ENCODE measurements around the gene RDH13.
"Not testable (repeated sequence)": the region's sequence is repeated elsewhere in the genome, so short reads cannot be mapped to it uniquely, and the experiment has no call there.

Gene RDH13

GRCh38 chr19:55075371-55075998, 12.5 kb upstream of the RDH13 start, which contains the start of gene EPS8L1:
TSS of gene EPS8L1 (plus strand) at chr19:55075869. CDS start at chr19:55076445, 576 bp downstream.
- DNase-seq: no peak

DNA sequence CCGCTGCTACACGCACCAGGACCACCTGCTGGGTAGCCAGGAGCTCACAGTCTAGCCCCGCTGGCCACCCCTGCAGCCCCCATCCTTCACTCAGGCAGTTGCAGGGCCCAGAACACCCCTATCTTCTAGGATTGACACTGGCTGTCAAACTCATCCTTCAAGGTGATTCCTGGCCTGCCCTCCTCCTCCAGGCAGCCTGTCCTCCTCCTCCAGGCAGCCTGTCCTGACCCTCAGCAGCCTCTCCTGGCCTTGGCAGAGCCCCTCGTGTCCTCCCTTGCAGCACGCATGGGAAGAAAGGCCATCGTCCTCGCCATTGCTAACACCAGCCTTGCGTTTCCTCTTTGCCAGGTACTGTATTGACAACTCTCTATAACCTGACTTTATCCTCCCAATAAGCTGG, 9.0 kb upstream of the RDH13 start:
- DNase-seq: no peak

- DNase-seq: no peak
Observed at GRCh38 chr19:55071129-55071502, 8.2 kb upstream of the RDH13 start.

- no peak for DNase-seq
Observed at GRCh38 chr19:55070466-55071128, 7.6 kb upstream of the RDH13 start.

DNA sequence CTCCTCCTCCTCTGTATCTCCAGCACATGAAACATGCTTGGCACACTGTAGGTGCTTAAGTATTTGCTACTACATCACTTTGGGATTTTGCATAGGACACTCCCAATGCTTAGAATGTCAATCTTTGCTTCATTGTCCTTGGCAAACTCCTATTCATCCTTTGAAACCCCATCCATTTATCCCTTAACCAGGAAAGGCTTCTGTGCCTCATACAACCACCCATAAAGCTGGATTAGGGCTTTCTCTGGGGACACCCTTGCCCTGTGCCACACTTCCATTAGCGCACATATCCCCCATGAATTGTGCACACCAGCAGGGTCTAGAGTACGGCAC, 6.9 kb upstream of the RDH13 start:
- no peak for DNase-seq

DNA sequence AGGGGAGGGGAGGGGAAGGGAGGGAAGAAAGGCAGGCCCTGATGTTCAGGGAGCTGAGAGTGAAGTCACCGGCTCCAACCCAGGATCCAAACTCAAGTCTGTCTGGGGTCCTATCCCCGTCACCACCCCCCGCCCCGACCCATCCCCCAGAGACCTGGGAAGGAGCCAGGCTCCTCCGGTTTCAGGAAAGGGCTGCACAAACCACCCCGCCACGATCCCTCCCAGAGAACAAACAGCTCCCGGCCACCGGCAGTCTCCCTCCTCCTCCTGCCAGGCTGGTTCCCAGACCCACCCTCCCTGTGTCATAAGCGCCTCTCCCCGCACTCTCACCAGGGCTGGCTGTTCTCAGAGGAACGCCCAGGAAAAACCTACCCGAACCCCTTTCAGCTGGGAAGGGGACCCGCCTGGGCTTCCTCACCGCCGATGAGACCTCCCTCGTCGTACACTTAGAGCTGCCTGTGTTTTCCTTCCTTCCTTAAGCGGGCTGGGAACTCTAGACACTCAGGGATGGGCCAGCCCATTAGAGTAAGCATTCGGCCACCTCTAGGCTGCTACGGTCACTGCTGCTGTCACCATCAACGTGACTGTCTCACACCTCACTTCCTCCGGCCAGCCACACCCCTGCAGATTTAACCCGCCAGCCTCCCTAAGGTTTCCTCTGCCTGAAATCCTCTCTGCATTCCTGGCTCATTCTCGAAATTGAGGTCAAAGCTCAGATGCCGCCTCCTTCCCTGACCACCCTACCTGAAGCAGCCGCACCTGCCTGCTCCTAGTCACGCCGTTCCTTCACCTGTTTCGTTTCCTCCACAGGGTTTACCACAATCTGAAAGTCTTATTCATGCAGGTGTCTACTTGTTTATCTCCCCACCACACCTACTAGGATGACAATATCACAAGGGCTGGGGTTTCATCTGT, 6.3 kb upstream of the RDH13 start:
- DNase-seq: no peak

DNA sequence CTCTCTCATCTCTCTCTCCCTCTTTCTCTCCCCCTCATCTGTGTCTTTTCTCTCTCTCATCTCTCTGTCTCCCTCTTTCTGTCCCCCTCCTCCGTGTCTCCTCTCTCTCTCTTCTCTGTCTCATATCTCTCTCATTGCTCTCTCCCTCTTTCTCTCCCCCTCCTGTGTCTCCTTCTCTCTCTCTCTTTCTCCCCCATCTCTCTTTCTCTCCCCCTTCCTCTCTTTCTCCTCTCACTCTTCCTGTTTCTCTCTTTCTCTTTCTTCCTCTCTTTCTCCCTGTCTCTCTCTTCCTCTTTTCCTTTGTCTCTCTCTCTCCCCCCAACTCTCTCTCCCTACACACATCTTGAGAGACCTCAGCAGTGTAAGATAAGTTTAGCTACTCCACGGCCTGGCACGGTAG, 4.9 kb upstream of the RDH13 start:
- DNase-seq: no peak

DNA sequence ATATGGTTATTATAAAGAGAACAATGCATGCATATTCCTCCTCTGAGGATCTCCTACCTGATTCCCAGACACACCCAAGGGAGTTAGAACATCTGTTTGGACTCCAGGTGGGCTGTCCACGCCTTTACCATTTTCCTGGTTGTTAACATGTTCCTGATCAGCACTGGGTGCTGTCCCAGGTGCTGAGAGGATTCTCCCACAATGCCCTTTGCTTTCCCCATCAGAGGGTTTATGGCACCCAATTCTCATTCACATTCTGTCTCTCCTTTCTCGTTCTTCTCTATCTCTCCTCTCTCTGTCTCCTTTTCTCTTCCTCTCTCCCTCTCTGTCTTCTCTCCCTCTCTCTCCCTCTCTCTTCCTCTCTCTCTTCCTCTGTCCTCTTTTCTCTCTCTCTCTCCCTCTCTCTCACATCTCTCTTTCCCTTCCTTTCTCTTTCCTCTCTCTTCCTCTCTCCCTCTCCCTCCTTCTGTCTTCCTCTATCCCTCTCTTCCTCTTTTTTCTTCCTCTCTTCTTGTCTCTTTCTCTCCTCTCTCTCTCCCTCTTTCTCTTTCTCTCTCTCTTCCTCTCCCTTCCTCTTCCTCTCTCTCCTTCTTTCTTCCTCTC, 3.3 kb upstream of the RDH13 start:
- no peak for DNase-seq

- not testable (repeated sequence) for DNase-seq
Observed at GRCh38 chr19:55065516-55065915, 2.6 kb upstream of the RDH13 start.

DNA sequence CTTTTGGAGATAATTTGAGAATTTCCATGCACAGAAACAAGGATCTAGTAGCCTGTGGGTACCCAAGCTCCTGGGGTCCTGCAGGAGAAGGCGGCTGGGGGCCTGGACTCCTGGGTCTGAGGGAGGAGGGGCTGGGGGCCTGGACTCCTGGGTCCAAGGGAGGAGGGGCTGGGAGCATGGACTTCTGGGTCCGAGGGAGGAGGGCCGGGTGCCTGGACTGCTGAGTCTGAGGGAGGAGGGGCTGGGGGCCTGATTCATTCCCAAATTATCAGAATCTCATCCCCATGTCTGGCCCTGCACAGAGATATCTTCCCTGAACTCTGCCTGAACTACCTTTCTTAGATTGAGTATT, 520 bp upstream of the RDH13 start:
- DNase-seq: no peak

DNA sequence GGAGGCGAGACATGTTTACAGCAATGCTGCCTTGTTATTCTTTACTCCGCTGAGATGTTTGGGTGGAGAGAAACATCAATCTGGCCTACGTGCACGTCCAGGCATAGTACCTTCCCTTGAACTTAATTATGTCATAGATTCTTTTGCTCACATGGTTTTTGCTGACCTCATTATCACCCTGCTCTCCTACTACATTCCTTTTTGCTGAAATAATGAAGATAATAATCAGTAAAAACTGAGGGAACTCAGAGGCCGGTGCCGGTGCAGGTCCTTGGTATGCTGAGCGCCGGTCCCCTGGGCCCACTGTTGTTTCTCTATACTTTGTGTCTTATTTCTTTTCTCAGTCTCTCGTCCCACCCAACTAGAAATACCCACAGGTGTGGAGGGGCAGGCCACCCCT, 2.7 kb downstream of the RDH13 start:
- DNase-seq: not testable (repeated sequence)

DNA sequence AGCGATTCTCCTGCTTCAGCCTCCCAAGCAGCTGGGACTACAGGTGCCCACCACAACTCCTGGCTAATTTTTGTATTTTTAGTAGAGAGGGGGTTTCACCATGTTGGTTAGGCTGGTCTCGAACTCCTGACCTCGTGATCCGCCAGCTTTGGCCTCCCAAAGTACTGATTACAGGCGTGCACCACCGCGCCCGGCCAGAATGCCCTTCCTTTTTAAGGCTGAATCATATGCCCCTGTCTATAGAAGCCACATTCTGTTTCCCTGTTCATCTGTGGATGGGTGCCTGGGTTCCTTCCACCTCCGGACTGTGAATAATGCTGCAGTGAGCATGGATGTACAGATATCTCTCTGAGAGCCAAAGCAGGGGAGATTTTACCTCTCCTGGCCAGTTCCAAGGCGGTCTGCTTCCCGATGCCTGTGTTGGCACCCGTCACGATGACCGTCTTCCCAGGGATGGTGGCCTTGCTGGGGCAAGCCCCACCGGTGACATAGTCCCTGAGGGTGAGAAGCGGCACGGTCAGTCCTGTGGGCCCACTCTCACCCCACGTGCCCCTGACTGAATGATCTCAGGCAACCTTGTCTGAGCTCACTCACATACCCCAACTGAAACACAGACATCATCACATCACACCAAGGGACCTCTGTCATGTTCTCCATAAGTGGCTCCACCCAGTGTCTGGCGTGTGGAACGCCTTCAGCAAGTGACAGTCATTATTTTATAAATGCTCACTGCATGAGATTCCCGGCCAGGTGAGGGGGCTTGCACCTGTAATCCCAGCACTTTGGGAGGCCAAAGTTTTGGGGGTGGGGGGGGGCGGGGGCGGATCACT, 4.0 kb downstream of the RDH13 start:
- DNase-seq: no peak

- no peak for DNase-seq
Observed at GRCh38 chr19:55056827-55057226, 6.1 kb downstream of the RDH13 start.

GRCh38 chr19:55053735-55054134, 9.2 kb downstream of the RDH13 start:
- DNase-seq: no peak

DNA sequence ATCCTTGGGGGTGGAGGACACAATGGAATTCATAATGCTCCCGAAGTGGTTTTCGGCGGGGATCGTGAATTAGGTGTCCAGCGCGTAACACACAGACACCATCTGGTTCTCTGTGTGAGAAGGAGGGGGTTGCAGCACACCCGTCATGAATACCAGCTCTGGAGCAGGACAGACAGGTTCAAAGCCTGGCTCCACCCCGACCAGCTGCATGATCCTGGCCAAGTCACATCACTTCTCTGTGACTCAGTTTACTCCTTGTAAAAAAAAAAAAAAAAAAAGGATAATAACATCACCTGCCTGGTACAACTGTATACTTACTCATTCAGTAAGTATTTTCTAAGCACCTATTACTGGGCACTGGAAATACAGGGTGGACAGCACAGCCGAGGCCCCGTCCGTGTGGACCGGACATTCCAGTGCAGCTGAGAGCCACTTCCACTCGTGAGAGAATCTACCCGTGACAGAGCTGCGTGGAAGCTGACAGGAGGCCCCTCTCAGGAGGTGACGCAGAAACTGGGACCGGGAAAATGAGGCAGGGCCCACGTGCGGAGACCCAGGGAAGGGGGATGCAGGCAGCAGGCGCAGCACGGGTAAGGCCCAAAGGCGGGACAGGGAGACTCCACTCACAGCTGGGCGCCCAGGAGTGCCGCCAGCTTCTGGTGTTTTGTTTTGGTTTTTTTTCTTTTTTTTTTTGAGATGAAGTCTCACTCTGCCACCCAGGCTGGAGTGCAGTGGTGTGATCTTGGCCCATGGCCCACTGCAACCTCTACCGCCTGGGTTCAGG, 12.0 kb downstream of the RDH13 start:
- no peak for DNase-seq

DNA sequence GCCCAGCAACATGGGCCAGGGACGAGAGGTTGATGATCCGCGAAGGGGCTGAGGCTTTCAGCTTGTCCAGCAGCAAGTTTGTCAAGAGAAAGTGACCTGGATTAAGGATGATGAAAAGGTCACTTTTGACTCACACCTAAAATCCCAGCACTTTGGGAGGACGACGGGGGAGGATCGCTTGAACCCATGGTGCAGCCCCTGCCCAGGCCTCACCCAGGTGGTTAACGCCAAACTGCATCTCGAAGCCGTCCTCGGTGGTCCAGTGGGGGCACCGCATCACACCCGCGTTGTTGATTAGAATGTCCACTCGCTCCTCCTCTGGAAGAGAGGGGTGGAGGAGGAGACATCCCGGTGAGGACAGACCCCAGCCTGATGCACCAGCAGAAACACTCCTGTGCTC, 14.5 kb downstream of the RDH13 start:
- DNase-seq: no peak

GRCh38 chr19:55047951-55048350, 15.0 kb downstream of the RDH13 start:
- DNase-seq: no peak

GRCh38 chr19:55046975-55047622, 15.8 kb downstream of the RDH13 start:
- DNase-seq: no peak

DNA sequence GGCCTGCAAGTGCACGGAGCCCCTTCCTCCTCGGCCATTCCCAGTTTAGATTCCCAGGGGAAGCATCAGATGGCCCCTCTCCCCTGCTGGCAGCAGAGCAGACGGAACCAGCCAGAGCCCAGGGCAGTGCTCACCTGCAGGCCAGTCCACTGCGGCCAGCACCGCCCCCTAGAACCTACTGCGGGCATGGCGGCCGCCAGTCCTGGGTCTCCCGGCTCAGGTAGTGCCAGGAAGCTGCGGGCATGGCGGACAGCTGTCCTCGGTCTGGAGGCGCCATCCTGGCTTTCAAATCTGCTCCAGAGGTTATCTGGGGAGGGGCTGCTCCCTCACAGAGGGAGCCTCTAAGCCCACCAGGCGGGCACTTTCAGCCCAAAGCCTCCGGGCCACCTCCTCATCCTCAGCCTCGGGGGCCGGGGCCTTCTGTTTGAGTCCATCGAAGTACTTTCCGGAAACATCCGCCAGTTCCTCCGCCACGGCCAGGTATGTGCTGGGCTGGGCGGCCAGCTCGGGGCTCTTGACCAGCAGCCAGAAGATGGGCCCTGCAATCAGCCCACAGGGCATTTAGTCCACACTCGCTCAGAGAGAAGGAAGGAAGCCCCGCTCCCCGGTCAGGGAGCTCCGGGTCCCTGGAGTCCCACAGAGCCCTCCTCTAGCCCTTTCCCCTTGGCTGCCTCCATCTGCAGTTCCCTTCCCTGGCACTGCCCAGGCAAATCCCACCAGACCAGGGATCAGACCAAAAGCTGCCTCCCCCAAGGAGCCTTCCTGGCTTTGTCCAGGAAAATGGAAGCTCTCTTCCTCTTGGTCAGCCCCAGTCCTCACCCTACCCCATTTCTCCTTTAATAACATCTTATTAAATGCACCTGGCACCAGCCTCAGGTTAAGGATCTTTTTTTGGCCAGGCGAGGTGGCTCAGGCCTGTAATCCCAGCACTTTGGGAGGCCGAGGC, 17.9 kb downstream of the RDH13 start:
- no peak for DNase-seq

GRCh38 chr19:55044286-55044685, 18.7 kb downstream of the RDH13 start:
- DNase-seq: no peak

Measured in bone marrow (tissue), 2 donors.